Activated naive CD4-positive, alpha-beta T cell treated with anti-CD3 and anti-CD28 coated beads, Interleukin-2, amount 50 U/mL, for 16 hours (primary cell): Measurements from ENCODE around the gene KDM2A.
"Not testable (repeated sequence)": the region's sequence is repeated elsewhere in the genome, so short reads cannot be mapped to it uniquely, and the experiment has no call there.

ENCODE experiments used
- DNase-seq: peaks from one replicate; pipeline ENCODE4 v3.0.0-alpha.2; 2020

The KDM2A gene

DNA sequence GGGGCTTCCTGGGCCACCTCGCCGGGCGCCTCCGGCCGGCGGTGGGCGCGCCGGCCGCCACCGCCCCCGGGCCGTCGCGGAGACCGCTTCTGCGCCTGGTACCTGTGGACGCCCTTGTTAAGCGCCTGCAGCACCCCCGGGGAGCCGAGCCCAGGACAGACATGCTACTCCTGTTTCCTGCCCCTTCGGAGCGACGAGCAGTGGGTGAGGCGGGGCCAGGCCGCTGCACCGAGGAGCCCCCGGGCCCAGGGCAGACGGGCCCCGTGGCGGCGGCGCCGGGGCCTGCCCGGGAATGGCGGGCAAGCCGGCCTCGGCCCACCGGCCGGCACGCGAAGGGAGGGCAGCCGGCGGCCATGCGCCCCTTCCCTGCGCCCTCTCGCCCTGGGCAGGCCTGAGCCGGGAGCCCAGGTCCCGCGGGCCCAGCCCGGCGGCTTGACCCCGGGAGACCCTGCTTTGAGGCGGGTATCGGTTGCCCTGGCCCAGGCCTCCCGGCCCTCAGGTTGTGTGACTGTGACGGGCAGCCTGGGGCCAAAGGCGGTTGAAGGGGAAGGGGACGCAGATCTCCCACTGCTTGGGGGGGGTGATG, 789 bp upstream of the KDM2A start:
- DNase-seq, result peak; percentile 64

DNA sequence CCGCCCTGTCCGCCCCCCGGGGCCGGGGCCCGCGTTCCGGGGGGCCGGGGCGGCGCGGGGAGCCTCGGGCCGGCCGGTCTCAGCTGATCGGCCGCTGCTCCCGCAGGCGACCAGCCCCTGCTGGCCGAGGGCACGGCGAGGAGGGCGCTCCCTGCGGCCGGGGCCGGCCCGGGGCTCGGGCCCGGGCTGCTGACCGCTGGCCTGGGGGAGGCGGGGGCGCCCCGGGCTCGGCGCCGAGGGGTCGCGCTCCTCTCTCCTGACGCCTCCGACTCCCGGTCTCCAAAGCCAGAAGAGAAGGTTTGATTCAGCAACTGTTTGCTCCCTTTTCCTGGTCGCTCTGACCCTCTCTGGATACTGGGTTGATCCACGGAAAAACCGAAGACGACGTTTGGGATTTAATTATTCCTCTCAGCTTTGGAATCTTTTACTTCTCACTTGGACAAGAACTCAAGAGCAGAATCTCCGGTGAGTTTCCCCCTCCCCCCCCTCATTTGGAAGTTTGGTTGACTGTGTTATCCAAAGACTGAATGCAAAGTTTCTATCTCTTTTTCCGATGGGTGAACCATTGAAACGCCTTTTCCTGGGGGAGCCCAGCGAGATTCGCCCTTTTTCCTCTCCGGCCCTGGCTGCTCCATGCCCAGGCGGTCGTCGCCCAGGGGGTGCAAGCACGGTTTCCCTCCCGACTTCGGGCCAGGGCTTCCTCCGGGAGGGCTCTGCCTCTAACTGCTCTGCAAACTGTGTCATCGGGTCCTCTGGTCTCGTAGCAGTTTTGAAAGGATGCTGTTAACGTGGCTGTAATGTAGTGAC, 725 bp downstream of the KDM2A start:
- DNase-seq, result peak; percentile 16

DNA sequence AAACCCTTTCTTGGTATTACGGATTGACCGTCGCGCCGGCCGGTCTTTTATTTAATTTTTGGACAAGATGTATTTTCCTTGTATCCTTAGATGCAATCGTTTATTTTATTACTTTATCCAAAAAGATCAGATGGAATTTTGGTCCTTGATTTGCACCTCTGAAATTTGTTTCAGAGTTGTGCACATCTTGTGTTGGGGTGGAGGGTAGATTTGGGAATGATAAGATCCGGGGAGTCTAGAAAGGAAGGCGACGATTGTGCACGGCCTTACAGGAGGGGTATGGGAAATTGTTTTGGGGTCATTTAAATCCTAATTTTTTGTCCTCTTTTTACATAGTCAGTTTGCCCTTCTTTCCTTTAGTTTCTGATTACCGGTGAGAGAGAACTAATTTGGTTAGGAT, 1.4 kb downstream of the KDM2A start:
- DNase-seq, result no peak

DNA sequence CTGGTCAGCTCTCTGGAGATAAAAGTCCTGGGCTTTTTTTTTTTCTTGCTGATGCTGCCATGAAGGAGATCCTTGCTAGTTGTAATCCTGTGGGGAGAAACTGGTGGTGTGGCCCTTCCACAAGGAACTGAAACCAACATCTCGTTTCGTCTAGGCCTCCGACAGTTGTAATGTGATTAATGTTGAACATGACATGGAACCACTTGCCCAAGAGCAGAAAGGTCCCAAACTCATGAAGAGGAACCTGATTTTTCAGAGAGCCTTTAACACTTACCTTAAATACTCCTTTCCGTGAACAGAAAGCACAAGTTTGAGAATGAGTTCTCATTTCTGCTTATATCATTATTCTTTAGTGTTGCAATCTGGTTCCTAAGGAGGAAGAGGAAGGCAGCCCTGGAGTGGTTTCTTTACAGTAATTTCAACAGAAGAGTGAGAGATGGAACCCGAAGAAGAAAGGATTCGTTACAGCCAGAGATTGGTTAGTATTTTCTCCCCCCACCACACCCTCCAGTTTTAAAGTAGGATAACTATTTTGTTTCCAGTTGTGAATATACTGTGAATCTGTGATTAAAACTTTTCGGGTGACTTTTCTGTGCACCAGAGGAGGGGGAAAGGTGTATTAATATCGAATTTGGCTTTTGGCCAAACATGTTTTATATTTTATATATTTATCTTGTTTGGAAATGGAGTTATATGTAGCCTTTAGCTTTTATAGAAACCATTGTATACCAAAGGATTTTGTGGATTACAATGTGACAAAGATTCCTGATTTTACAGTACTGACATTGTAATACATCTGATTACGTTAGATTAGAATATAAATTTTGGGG, 2.0 kb downstream of the KDM2A start:
- DNase-seq, result no peak

DNA sequence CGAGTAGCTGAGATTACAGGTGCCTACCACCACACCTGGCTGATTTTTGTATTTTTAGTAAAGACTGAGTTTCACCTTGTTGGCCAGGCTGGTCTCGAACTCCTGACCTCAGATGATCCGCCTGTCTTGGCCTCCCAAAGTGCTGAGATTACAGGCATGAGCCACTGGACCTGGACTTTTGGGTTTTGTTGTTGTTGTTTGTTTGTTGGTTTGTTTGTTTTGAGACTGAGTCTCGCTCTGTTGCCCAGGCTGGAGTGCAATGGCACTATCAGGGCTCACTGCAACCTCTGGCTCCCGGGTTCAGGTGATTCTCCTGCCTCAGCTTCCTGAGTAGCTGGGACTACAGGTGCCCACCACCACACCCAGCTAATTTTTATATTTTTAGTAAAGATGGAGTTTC, 4.7 kb downstream of the KDM2A start:
- DNase-seq, result not testable (repeated sequence)

DNA sequence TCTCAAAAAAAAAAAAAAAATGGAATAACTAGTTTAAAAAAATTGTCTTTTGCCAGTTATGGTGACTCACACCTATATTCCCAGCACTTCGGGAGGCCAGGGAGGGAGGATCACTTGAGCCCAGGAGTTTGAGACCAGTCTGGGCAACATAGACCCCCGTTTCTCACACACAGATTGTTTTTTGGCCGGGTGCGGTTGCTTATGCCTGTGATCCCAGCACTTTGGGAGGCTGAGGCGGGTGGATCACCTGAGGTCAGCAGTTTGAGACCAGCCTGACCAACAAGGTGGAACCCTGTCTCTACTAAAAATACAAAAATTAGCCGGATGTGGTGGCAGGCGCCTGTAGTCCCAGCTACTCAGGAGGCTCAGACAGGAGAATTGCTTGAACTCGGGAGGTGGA, 7.2 kb downstream of the KDM2A start:
- DNase-seq, result not testable (repeated sequence)

DNA sequence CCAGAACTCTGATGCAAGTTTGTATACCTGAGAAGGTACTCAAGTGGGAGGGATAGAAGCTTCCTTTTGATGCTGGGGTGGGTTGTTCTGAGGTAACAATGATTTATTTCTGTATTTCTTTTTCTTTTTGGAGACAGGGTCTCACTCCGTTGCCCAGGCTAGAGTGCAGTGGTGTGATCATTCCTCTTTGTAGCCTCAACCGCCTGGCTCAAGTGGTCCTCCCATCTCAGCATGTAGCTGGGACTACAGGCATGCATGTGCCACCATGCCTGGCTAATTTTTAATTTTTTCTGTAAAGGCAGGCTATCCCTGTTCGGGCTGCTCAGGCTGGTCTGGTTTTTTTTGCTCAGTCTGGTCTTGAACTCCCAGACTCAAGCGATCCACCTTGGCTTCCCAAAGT, 7.9 kb downstream of the KDM2A start:
- no peak for DNase-seq

DNA sequence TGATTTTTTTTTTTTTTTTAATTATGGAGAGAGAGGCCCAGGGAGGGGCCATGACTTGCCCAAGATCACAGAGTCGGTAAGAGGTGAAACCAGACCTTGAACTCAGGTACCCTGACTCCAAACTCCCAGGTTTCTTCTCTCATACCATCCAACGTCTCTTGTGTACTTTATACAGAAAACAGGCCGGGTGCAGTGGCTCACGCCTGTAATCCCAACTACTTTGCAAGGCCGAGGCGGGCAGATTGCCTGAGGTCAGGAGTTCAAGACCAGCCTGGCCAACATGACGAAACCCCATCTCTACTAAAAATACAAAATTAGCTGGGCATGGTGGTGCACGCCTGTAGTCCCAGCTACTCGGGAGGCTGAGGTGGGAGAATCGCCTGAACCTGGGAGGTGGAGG, 11.8 kb downstream of the KDM2A start:
- DNase-seq, result not testable (repeated sequence)

DNA sequence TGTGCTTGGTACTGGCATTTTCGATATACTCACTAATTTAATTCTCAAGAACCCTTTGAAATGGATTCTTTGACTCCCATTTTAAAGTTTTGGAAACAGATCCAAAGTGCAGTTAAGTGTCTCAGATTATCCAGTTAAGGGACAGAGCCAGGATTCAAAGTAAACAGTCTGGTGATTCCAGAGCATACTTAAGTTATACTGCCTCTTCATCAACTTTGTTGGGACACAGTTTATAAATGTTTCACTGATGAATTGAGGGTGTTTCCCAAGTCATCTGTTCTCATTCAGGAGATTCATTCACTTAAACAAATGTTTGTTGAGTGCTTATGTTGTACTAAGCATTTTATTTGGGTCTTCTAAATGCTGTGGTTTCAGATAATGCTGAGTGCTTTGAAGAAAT, 17.1 kb downstream of the KDM2A start:
- DNase-seq, result no peak

DNA sequence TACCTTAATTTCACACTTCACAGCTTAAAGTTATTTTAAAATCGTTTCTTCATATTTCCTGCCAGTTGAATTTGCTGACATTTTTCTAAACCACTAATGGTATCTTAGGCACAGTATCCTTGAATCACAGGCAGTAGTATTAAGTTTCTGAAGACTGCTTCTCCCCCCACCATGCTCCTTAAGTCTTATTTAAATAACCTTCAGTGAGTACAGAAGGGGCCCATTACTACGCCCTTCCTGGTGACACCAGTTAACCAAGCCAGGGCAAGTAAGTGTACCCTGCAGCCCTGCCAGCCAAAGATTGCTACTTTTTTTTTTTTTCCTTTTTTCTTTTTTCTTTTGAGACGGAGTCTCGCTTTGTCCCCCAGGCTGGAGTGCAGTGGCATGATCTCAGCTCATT, 19.9 kb downstream of the KDM2A start:
- no peak for DNase-seq

DNA sequence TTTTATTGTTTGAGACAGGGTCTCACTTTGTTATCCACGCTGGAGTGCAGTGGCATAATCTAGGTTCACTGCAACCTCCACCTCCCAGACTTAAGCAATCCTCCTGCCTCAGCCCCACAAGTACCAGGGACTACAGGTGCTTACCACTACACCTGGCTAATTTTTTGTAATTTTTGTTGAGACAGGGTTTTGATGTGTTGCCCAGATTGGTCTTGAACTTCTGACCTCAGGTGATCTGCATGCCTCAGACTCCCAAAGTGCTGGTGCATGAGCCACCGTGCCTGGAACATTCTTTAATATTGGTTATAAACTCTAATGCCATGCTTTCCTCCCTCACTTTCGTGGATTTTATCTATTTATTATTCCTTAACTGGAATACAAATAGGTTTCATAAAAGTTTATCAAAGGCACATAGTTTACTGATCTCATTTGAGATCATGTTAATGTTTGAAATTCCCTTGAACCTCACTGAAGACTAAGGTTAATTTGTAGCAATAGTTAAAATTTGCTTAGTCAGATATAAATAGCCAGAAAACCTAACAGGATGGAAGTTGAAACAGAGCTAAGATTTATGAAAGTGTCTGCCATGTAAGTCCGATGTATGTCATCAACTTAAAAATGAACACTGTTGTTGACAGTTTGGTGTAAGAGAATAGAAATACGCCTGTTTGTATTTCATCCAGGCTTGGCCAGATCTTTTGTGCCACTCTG, 27.6 kb downstream of the KDM2A start:
- DNase-seq, result no peak

DNA sequence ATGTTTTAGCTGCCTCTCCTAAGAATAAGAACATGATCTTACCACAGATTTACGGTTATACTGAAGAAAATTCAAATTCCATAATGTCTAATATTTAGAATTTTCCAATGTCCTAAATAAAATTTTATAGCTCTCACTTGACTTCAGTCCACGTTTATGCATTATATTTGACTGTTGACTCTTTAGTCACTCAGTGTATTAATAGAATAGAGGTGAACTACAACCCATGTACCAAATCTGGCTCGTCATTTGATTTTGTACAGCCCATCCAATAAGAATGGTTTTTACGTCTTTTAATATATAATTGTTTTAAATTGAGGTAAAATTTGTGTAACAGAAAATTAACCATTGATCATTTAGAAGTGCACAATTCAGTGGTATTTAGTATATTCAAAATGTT, 34.9 kb downstream of the KDM2A start:
- DNase-seq, result no peak

DNA sequence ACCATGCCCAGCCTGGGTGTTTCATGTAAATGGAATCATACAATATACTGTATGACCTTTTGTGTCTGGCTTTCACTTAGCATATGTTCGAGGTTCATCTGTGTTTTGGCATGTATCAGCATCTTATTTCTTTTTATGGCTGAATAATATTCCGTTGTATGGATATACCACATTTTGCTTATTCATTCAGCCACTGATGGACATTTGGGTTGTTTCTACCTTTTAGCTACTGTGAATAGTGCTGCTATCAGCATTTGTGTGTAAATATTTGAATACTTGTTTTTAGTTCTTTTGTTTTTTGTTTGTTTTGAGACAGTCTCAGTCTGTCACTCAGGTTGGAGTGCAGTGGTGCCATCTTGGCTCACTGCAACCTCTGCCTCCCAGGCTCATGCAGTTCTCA, 35.7 kb downstream of the KDM2A start:
- no peak for DNase-seq

DNA sequence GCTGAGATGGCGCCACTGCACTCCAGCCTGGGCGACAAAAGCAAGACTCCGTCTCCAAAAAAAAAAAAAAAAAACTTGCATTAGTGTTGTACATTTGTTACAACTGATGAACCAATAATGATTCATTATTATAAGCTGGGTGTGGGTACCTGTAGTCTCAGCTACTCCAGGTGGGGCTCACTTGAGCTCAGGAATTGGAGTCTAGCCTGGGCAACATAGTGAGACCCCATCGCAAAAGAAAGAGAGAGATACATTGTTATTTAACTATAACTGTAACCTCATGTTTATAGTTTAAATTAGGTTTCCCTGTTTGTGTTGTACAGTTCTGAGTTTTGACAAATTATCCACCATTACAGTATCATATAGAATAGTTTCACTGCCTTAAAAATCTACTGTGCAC, 38.6 kb downstream of the KDM2A start:
- no peak for DNase-seq

DNA sequence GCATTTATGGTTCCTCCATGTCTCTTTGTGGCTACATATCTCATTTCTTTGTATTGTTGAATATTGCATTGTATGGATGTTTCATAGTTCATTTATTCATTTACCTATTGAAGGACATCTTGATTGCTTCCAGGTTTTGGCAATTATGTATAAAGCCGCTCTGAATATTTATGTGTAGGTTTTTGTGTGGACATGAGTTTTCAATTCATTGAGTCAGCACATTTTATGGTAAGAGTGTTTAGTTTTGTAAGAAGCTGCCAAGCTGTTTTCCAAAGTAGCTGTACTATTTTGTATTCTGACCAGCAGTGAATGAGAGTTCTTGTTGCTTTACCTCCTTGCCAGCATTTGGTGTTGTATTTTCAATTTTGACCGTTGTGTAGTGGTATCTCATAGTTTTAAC, 39.2 kb downstream of the KDM2A start:
- no peak for DNase-seq

DNA sequence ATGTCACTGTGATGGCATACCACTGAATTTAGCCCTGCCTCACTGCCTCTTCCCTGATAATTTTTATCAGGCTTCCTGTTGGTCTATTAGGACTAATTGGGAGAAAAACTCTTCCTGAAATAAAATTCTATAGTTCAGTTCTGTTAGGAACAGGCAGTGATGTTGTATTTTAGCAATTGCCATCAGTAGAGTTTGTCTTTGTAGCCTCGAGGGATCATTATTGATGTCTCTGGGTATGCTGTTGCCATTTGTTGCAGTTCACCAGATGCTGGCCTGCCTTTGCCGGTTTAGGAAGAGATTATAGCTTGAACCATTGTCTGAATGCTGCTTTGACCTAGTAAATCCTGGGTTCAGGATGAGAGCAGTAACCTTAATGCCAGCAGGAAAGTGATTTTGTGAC, 41.0 kb downstream of the KDM2A start:
- DNase-seq, result no peak

DNA sequence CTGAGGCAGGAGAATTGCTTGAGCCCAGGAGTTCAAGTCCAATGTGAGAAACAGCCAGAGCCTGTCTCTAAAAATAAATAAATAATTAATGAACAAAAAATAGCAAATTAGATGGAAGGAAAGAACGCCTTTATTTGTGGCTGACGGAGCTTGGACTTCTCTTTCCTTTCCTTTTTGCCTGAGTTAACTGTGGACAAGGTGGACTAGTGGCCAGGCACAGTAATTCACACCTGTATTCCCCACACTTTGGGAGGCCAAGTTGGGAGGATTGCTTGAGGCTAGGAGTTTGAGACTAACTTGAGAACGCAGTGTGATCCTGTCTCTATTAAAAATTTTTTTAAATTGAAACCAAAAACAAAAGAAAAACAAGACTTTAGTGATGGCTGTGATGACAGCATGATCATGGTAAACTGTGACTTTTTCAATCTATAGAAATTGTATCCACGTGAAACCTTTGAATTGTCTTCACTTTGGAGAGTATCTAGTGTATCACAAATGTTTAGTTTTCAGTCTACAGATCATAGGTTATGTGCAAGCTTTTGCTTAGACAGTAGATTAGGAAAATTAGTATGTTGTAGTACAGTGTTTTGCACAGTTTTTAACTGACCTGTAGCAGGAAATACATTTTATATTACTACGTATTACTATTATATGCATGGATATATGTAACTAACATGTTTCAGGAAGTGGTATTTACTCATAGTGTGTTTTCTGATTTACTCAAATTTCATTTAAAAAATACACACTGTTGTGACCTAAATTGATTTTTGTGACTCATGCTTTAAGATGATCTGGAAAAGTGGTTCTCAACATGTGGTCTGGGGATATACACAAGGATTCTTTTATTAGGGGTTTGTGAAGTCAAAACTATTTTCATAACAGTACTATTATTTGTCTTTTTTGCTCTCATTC, 42.1 kb downstream of the KDM2A start:
- DNase-seq, result no peak

DNA sequence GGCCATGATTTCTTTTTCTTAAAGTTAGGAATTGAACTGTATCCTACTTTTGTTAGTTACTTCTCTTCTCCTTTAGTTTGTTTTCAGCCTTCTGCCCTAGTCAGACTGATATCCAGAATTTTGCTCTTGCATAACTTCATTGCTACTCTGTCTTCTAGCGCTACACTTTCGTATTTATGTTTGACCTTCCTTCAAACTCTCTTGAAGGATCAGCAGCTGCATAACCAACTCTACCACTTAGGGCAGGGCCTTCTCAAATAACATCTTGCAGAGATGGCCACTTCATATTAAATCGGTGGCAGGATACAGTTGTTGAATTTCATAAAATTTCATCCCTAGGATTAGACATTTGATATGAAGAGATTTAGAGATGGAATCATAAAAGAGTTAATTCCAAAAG, 43.9 kb downstream of the KDM2A start:
- DNase-seq, result no peak

DNA sequence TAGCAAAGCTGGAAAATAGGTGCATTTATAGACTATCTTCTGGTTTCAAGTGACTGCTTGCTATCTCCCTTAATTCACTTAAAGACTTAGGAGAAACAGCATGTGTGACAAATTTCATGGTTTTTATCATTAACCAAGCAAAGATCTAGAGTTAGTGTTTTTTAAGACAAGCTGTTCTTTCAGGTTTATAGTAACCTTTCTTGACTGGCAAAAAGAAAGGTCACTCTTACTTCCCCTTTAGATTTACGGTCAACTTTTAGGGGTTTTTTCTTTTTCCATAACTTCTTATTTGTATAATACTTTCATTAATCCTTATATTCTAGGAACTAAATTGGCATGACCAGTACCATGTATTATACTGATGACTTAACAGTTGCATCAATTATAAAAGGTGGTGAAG, 46.6 kb downstream of the KDM2A start:
- no peak for DNase-seq

DNA sequence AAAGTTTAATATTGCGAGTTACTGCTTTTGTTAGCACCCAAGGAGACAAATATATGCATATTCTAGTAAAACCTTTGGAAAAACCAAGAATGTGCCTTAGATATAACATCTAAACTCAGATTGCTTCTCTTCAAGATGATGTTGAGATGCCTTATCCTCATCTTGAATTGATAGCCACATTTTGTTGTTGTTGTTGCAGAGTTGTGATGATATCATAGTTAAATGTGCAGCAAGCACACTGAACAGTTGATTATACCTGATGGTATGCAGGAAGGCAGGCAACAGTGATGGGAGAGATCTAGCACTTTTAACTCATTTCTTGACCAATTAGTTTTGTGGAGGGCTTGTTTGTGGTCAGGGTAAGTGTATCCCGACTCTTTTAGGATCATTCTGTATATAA, 48.0 kb downstream of the KDM2A start:
- no peak for DNase-seq

DNA sequence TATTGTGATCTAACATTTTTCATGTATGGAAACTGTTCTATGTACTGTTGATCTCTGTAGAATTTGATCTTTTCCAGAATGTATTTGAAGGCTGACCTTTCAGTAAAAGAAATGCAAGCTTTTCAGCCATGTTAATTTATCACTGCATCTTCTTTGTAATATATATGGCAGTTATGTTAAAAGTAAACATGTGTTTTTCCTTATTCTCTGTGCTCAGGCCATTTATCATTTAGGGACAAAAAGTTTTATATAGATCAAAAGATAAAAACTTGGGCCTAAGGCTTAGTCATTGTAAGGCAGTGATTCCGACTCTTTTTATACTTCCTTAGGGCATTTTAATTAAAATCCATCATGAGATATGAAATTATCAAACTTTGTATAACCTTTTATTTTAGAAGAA, 48.7 kb downstream of the KDM2A start:
- no peak for DNase-seq

DNA sequence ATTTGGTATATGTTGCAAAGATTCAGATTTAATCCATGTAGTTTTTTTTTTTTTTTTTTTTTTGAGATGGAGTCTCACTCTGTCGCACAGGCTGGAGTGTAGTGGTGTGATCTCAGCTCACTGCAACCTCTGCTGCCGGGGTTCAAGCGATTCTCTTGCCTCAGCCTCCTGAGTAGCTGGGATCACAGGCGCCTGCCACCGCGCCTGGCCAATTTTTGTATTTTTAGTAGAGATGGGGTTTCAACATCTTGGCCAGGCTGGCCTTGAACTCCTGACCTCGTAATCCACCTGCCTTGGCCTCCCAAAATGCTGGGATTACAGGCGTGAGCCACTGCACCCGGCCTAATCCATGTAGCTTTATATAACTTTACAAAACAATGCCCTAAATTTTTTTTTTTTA, 49.8 kb downstream of the KDM2A start:
- DNase-seq, result not testable (repeated sequence)
